Keratinocyte (primary cell): ENCODE measurements around the gene CABP4. TPM values are rescaled to one million over a fixed set of nuclear protein-coding genes. Genes with fewer than 3 reads are reported as not detected.

Experiments used
- DNase-seq: peaks from one replicate; pipeline ENCODE4 v3.0.0-alpha.2; 2011; ENCODE audit warnings: low read depth, missing footprints, low spot score
- FAIRE-seq: peaks from 2 replicates; lab custom pipeline; 2011; peaks lifted over from hg19 to GRCh38; lab: Jason Lieb, UNC
- H2AFZ ChIP-seq: 2 replicates; pipeline ENCODE4 v1.6.0; 2012; ENCODE audit warnings: low read length, control low read depth, inconsistent platforms; ENCODE audit not compliant: control insufficient read depth
- H3K27ac ChIP-seq: 2 replicates; pipeline ENCODE4 v1.5.1; 2011; ENCODE audit warnings: low read length; ENCODE audit not compliant: control insufficient read depth, insufficient read depth
- H3K27me3 ChIP-seq: 3 replicates; pipeline ENCODE4 v1.6.0; 2011; ENCODE audit warnings: low read length; ENCODE audit not compliant: control insufficient read depth, insufficient read depth; ENCODE audit errors: extremely low read depth
- H3K36me3 ChIP-seq, 2 experiments: 2 replicates in 1 of 2; 3 replicates in 1 of 2; pipeline ENCODE4 v1.5.1; 2011; ENCODE audit warnings: low read length in 2 of 2, mild to moderate bottlenecking in 1 of 2; ENCODE audit not compliant: control insufficient read depth in 2 of 2, insufficient read depth in 2 of 2; ENCODE audit errors: extremely low read depth in 1 of 2
- H3K4me1 ChIP-seq: 3 replicates; pipeline ENCODE4 v1.5.1; 2011; ENCODE audit warnings: low read length; ENCODE audit not compliant: control insufficient read depth, insufficient read depth; ENCODE audit errors: extremely low read depth
- H3K4me2 ChIP-seq: 3 replicates; pipeline ENCODE4 v1.6.0; 2011; ENCODE audit warnings: low read depth, low read length; ENCODE audit not compliant: control insufficient read depth, insufficient read depth; ENCODE audit errors: extremely low read depth
- H3K4me3 ChIP-seq, 3 experiments: fragments of 200-600 bp in 1 of 3; sonication (generic) in 1 of 3; 2 replicates in 2 of 3; 3 replicates in 1 of 3; pipeline ENCODE4 v1.5.1; 2011 to 2016; ENCODE audit warnings: low read length in 3 of 3, mild to moderate bottlenecking in 3 of 3, control low read depth in 2 of 3, inconsistent platforms in 1 of 3, low read depth in 1 of 3, mixed read lengths in 1 of 3, mixed run types in 1 of 3, moderate library complexity in 1 of 3; ENCODE audit not compliant: control insufficient read depth in 2 of 3, insufficient read depth in 2 of 3; ENCODE audit errors: extremely low read depth in 1 of 3
- H3K79me2 ChIP-seq: 2 replicates; pipeline ENCODE4 v1.6.0; 2012; ENCODE audit warnings: low read length; ENCODE audit not compliant: control insufficient read depth, insufficient read depth
- H3K9ac ChIP-seq: 3 replicates; pipeline ENCODE4 v1.6.0; 2011; ENCODE audit warnings: low read length; ENCODE audit not compliant: control insufficient read depth, insufficient read depth; ENCODE audit errors: extremely low read depth
- H3K9me1 ChIP-seq: 3 replicates; pipeline ENCODE4 v1.6.0; 2011; ENCODE audit warnings: low read length; ENCODE audit not compliant: control insufficient read depth, insufficient read depth; ENCODE audit errors: extremely low read depth
- H3K9me3 ChIP-seq: 2 replicates; pipeline ENCODE4 v1.5.1; 2012; ENCODE audit warnings: low read depth, low read length; ENCODE audit not compliant: control insufficient read depth
- H4K20me1 ChIP-seq: 3 replicates; pipeline ENCODE4 v1.6.0; 2011; ENCODE audit warnings: low read length; ENCODE audit not compliant: control insufficient read depth, insufficient read depth; ENCODE audit errors: extremely low read depth
- EZH2 ChIP-seq: IDR thresholded peaks from one replicate; pipeline ENCODE4 v1.6.1; 2012; ENCODE audit warnings: inconsistent platforms, mild to moderate bottlenecking, low read length, moderate library complexity
- dilution Hi-C: fragments of 300-500 bp; cut with MboI; formaldehyde crosslinking; loops from one replicate; pipeline ENCODE4 v1.7.0; 2020; ENCODE audit warnings: low sequenced_read_pairs; ENCODE audit not compliant: extremely low pct_ligation_motif_present
- polyA plus RNA-seq, 5 experiments: library from polyadenylated mRNA; depleted of rRNA in 3 of 5; stranded (reverse) in 3 of 5; stranded (forward) in 1 of 5; unstranded in 1 of 5; fragments of >200 nt; gene quantifications; 1 replicate in 1 of 5; 2 replicates in 3 of 5; 3 replicates in 1 of 5; pipeline versions ENCODE4 v1.2.1 to v1.2.3, GENCODE V29; 2011 to 2012; ENCODE audit warnings: missing spikeins in 2 of 5, low read depth in 1 of 5, low replicate concordance in 1 of 5
- TF ChIP-seq, protein P1 (sequence below), 3 experiments: IDR thresholded peaks in 1 of 3; conservative IDR thresholded peaks in 1 of 3; optimal IDR thresholded peaks in 1 of 3; 2 replicates in 2 of 3; 3 replicates in 1 of 3; pipeline versions ENCODE3 to v1.5.1; 2011; ENCODE audit warnings: low read length in 3 of 3, mild to moderate bottlenecking in 3 of 3, moderate library complexity in 2 of 3, control low read depth in 1 of 3, inconsistent platforms in 1 of 3; ENCODE audit not compliant: insufficient read depth in 2 of 3; ENCODE audit errors: extremely low read depth in 1 of 3

Gene CABP4
- polyA plus RNA-seq, 1 donor (not counting 4 experiments of a cell fraction or from before 2014, with no cell fraction given), result not detected

- FAIRE-seq, result no peak
- H3K9me1 ChIP-seq, result no peaks in the 10 kb centered on the region
- peaks cover 0 to 7% of the 10 kb centered on the region in 2 experiments for H3K36me3 ChIP-seq
- H3K9ac ChIP-seq, result no peak overlapping the region
- no peaks in the 10 kb centered on the region for H3K9me3 ChIP-seq
- H3K4me3 ChIP-seq, result no peak overlapping the region
- H3K27ac ChIP-seq, result no peak overlapping the region
- H3K27me3 ChIP-seq, result no peaks in the 10 kb centered on the region
- H3K79me2 ChIP-seq, result peaks cover 15% of the 10 kb centered on the region
- no peak for DNase-seq
- TF ChIP-seq, protein P1, sequence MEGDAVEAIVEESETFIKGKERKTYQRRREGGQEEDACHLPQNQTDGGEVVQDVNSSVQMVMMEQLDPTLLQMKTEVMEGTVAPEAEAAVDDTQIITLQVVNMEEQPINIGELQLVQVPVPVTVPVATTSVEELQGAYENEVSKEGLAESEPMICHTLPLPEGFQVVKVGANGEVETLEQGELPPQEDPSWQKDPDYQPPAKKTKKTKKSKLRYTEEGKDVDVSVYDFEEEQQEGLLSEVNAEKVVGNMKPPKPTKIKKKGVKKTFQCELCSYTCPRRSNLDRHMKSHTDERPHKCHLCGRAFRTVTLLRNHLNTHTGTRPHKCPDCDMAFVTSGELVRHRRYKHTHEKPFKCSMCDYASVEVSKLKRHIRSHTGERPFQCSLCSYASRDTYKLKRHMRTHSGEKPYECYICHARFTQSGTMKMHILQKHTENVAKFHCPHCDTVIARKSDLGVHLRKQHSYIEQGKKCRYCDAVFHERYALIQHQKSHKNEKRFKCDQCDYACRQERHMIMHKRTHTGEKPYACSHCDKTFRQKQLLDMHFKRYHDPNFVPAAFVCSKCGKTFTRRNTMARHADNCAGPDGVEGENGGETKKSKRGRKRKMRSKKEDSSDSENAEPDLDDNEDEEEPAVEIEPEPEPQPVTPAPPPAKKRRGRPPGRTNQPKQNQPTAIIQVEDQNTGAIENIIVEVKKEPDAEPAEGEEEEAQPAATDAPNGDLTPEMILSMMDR (optimal IDR thresholded peaks at IDR 0.05 in 1 of 3, IDR thresholded peaks at IDR 0.05 in 1 of 3, conservative IDR thresholded peaks at IDR 0.05 in 1 of 3; ENCODE audit: extremely low read depth in 1 of 3, insufficient read depth in 2 of 3, low read length in 3 of 3), result no peak
- no peak for TF ChIP-seq EZH2
- H3K4me2 ChIP-seq, result no peak overlapping the region
- dilution Hi-C loops, result no loop called here
- H4K20me1 ChIP-seq, result no peaks in the 10 kb centered on the region
- peaks cover 6% of the 10 kb centered on the region for H3K4me1 ChIP-seq
- H2AFZ ChIP-seq, result no peak overlapping the region
Observed at GRCh38 chr11:67445515-67445914, 9.6 kb upstream of the CABP4 start.

DNA sequence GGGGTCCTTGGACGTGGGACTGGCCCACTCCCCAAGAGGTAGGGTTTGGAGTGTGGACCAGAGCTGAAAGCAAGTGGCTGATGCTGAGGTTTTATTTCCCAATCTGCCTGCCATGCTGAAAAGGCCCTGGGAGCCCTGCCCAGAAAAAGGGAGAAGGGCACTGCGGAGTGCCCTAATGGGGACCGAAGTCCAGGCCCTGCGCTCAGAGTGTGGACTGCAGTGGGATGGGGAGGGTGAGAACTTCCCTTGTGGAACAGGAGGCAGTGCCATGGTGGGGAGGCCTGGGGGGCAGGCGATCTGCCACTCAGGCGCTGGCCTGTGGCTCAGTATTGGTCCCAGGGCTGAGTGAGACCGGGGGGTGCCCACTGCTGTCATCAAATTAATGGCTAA, 6.9 kb upstream of the CABP4 start:
- H3K4me1 ChIP-seq, result no peaks in the 10 kb centered on the region
- no peak for DNase-seq
- no peaks in the 10 kb centered on the region for H3K79me2 ChIP-seq
- TF ChIP-seq, protein P1 (optimal IDR thresholded peaks at IDR 0.05 in 1 of 3, IDR thresholded peaks at IDR 0.05 in 1 of 3, conservative IDR thresholded peaks at IDR 0.05 in 1 of 3; ENCODE audit: extremely low read depth in 1 of 3, insufficient read depth in 2 of 3, low read length in 3 of 3), result no peak
- no peak for TF ChIP-seq EZH2
- no peaks in the 10 kb centered on the region for H4K20me1 ChIP-seq
- H3K4me2 ChIP-seq, result no peak overlapping the region
- H3K36me3 ChIP-seq, result no peaks in the 10 kb centered on the region
- H3K9me1 ChIP-seq, result no peaks in the 10 kb centered on the region
- H3K9me3 ChIP-seq, result no peaks in the 10 kb centered on the region
- no peak overlapping the region for H2AFZ ChIP-seq
- dilution Hi-C loops, result no loop called here
- no peak for FAIRE-seq
- H3K27me3 ChIP-seq, result no peaks in the 10 kb centered on the region
- no peak overlapping the region for H3K4me3 ChIP-seq
- no peak overlapping the region for H3K27ac ChIP-seq
- H3K9ac ChIP-seq, result no peak overlapping the region
